DND-41 (cell line): ENCODE measurements around the gene MTARC1.

Experiments
- EZH2 ChIP-seq: IDR thresholded peaks from 3 replicates; pipeline ENCODE4 v1.6.1; 2012; ENCODE audit warnings: borderline replicate concordance, low read depth, mild to moderate bottlenecking, moderate library complexity, low read length, inconsistent platforms; ENCODE audit not compliant: severe bottlenecking
- TF ChIP-seq, protein P1 (sequence below): IDR thresholded peaks from 2 replicates; pipeline ENCODE4 v1.5.1; 2012; ENCODE audit warnings: borderline replicate concordance, low read length, moderate library complexity, mild to moderate bottlenecking; ENCODE audit not compliant: poor library complexity, severe bottlenecking; ENCODE audit errors: extremely low read depth

GRCh38 chr1:220757441-220757840 is 29.3 kb upstream of the MTARC1 start:
- TF ChIP-seq, protein P1, sequence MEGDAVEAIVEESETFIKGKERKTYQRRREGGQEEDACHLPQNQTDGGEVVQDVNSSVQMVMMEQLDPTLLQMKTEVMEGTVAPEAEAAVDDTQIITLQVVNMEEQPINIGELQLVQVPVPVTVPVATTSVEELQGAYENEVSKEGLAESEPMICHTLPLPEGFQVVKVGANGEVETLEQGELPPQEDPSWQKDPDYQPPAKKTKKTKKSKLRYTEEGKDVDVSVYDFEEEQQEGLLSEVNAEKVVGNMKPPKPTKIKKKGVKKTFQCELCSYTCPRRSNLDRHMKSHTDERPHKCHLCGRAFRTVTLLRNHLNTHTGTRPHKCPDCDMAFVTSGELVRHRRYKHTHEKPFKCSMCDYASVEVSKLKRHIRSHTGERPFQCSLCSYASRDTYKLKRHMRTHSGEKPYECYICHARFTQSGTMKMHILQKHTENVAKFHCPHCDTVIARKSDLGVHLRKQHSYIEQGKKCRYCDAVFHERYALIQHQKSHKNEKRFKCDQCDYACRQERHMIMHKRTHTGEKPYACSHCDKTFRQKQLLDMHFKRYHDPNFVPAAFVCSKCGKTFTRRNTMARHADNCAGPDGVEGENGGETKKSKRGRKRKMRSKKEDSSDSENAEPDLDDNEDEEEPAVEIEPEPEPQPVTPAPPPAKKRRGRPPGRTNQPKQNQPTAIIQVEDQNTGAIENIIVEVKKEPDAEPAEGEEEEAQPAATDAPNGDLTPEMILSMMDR, result no peak
- TF ChIP-seq EZH2, result no peak
